Hematopoietic multipotent progenitor cell (in vitro differentiated cells): ENCODE measurements around the gene TREH. TPM values are rescaled to one million over a fixed set of nuclear protein-coding genes. Genes with fewer than 3 reads are reported as not detected.
A peak's percentile ranks its signal among the peaks of the same experiment; 100 is the strongest.

ENCODE experiments used
- DNase-seq, 3 donors: peaks; one replicate each; pipeline ENCODE4 v3.0.0-alpha.2; 2011 to 2015; ENCODE audit warnings: low read depth in 2 of 3, low spot score in 2 of 3
- total RNA-seq: library from RNA; depleted of rRNA; stranded (reverse); fragments of >200 nt; gene quantifications from one replicate; pipeline ENCODE4 v1.2.3, GENCODE V29; 2012

The TREH gene
- total RNA-seq, 1 donor, result not detected

GRCh38 chr11:118670063-118670462 lies 9.4 kb downstream of the TREH start:
- DNase-seq, result no peak

DNA sequence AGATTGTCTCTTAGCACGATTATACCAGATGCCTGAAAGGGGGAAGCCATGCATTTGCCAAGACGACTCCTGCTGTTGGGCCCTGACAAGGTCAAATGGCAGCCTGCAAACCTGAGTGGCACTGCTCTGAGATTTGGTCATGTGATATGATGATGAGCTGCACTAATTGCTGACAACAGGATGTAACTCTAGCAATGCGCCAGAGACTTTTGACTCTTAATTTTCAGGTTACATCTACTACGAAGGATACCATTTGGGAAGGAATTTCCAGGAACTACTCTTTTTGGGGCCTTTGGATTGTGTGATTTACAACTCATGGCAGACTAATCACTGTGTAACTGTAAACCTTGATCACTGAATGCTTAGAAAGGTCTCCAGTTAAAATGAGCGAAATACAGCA lies 13.1 kb downstream of the TREH start:
- DNase-seq, result no peak

GRCh38 chr11:118663902-118664301 lies 15.5 kb downstream of the TREH start:
- DNase-seq, result no peak

GRCh38 chr11:118663381-118663780 lies 16.1 kb downstream of the TREH start:
- no peak for DNase-seq

GRCh38 chr11:118662401-118663271 lies 16.8 kb downstream of the TREH start:
- DNase-seq, result no peak

DNA sequence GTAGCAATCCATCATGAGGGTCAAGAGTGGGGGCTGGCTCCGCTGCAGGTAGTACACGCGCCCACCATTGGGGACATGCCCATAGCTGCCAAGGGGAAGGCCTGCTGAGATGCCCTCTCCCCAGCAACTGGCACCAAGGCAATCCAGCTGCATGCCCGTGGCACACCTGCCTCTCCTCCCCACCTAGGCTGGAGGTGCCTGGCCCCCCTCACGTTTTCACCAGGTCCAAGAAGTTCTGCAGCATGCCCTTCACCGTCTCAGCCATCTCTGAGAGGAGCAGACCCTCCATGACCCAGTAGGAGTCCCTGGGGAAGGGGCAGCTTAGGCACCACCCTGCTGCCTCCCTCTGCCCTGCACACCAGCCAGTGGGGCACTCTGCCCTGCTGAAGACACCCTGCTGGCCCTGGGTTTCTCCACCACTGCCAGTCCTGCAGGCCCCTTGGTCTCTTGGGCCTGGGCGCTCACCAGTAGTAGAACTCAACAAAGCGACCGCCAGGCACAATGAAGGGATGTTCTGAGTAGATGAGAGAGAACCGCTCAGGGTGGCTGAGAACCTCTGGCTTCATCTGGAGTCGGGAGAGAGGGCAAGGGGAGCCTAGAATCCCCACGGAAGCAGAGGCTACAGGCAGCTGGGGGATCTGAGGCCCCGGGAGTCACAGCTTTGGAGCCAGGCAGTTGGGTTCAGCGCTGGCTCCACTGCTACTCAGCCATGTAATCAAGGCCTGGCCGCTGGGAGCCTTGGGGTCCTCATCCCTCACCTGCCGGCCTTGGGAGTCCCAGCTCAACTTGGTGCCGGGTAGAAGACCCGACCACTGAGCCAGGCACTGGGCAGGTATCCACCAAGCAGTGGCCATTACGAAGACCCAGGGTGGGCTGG lies 17.8 kb downstream of the TREH start:
- no peak for DNase-seq

- DNase-seq, result no peak
Observed at GRCh38 chr11:118660681-118661424, 18.6 kb downstream of the TREH start.

DNA sequence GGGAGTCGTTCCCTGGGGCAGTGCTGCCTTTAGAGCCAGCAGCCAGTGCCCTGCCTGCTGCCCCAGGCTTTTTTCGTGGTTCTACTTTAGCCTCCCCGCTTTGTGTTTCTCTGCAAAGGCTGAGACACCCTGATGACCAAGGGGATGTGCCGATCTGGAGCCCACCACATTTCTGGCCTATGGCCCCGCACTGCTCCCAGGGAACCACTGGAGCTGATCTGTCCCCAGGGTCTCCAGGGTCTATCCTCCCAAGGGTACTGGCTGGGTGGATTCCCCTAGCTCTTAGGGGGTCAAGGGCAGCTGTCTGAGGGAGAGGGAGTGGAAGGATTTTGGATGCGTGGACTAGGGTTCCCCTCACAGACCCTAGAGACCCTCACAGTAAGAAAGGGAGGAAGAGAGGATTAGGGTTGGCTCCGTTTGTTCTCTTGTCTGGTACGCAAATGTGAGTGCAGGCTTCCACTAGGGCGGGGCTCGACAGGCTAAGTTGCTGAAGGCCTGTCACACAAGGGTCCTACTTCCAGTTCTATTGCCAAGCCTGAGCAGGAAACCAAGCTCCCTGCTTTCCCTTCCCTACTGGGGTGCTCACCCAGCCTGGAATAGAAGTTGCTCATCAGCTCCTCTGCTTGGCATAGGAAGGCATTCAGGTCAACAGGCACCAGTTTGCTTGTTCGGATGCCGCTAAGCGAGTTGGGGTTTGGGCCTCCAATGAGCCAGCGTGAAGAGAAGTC lies 19.3 kb downstream of the TREH start:
- no peak for DNase-seq

DNA sequence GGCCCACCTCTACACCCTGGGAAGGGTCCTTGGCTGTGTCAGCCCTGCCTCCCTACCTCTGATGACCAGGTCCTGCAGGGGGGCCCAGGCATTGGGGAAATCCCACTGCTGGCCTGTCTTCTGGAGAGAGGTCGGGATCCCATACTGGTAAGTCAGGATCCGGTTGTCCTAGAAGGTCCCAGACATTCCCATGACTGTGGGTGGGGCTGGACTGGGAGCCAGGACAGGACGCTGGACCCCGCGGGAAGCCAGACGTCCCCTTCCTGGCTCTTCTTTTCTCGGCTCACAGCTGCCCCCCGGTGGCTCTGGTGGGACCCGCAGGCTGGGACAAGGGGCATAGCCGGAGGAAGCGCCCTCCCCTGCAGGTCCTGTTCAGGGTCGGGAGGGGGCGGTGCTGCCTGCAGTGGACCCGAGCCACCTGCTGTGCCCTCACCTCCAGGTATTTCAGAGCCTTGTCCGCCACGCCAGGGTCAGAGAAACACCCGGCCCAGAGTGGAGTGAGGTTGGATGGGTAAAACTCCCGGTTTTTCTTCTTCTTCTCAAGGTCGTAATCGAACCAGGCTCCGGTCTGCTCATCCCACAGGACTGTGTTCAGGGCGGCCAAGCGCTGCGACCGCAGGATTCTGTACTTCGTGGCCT lies 20.0 kb downstream of the TREH start:
- DNase-seq, result peak; percentile 54 to 93 (median 80)

- DNase-seq, result peak in 1 of 3 donors; percentile 8
Observed at GRCh38 chr11:118658429-118659313, 20.8 kb downstream of the TREH start.

DNA sequence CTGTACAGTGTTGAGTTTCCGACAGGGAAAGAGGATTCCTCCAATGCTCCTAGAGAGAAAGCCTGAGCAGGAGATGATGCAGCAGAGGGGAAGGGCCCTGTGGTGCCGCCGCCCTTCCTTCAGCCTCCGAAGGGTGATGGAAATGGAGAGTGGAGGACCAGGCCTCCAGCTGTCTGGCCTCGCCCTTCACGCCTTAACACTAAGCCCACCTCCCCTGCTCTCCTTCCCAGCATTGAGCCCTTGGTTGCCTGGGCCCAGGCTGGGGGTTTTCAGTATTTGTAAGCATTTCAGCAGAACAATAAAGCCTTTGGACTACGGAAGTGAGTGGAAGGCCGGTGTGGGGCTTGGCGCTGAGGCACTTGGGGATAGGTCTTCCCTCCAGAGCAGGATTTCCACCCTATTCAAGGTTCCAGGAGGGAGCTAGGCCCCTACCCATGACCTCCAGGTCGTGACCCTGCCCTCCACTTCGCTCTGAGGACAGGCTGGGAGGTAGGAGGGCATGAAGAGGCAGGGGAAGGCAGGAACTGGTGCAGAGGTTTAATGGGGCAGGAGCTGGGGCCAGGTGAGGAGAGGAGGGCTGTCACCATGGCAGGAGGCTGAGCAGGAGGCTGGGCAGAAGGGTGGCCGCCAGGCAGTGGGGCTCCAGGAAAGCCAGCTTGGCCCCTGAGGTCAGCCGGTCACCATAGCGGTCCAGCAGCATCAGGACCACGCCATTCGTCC lies 21.6 kb downstream of the TREH start:
- no peak for DNase-seq

- DNase-seq, result no peak
Observed at GRCh38 chr11:118657238-118657637, 22.2 kb downstream of the TREH start.

DNA sequence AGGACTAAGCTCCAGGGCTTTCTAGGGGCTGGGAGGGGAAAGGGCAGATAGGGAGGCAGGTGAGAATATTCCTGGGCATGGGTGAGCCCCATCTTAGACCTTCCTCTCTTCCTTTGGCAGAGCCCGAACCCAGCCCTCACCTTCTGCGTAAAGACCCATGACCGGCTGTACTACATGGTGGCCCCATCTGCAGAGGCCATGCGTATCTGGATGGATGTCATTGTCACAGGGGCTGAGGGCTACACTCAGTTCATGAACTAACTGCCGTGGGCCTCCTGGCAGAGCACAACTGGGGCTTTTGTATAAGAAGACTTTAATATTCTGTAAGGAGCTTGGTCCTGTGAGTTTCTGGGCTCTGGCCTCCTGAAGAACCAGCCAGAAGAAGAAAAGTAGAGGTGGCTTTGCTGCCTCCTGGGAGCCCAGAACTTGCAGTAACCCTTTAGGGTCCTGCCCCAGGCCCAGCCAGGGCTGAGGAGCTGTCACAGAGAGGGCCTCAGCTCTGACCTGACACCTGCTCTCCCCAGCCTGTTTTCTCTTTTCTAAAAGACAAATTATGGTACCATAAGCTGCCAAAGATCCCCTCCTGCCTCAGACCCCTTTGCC lies 22.8 kb downstream of the TREH start:
- DNase-seq, result no peak

DNA sequence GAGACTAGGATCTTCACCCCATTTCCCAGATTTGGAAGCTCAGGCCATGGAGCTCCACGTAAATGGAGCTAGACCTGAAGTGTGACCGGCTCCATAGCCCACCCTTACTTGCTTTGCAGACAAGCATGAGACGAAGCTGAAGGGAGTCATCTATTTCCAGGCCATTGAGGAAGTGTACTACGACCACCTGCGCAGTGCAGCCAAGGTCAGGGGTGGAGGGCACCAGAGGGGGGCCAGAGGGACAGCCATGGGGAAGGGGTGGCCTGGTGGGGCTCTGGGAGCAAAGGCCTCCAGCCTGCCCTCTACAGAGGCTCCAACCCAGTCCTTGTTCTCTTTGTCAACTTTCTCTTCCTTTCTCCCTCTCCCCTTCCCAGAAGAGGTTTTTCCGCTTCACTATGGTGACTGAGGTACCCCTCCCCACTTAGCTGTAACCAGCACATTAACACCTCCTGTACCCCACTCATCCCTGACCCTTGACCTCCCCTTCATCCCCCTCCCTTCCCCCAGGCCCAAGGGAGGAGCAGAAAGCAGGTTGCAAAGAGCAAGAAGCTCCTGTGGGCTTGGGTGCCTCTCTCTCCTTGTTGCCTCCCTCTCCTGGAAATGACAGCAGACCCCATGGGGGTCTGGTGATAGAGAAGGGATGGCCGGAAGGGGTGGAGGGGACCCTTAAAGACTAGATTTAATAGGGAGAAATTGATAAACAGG lies 23.8 kb downstream of the TREH start:
- no peak for DNase-seq

- DNase-seq, result no peak
Observed at GRCh38 chr11:118653684-118654390, 25.6 kb downstream of the TREH start.

- DNase-seq, result peak in 2 of 3 donors; percentile 52 to 76
Observed at GRCh38 chr11:118652681-118653181, 26.7 kb downstream of the TREH start.
